ENCODE results near the gene NTRK3.

Gene NTRK3

DNA sequence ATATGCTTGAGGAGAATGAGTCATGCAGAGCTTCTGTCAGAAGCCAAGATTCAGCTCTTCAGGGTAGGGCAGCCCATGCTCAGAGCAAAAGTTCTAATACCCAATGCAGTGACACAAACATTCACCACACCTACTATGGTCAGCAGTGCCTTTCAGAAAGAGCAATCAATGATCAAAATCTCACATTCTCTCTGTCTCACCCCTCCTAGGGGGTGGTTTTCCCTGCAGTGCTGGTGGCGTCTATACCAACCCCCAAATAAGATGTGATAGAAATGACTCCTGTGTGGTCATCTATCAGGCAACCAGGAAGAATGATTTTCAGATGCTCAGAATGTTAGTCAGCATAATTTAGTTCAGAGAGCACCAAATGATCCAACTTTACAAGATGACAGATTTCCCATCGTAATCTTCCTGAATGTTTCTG lies 385.3 kb downstream of the NTRK3 start:
- TF ChIP-seq, protein P1, sequence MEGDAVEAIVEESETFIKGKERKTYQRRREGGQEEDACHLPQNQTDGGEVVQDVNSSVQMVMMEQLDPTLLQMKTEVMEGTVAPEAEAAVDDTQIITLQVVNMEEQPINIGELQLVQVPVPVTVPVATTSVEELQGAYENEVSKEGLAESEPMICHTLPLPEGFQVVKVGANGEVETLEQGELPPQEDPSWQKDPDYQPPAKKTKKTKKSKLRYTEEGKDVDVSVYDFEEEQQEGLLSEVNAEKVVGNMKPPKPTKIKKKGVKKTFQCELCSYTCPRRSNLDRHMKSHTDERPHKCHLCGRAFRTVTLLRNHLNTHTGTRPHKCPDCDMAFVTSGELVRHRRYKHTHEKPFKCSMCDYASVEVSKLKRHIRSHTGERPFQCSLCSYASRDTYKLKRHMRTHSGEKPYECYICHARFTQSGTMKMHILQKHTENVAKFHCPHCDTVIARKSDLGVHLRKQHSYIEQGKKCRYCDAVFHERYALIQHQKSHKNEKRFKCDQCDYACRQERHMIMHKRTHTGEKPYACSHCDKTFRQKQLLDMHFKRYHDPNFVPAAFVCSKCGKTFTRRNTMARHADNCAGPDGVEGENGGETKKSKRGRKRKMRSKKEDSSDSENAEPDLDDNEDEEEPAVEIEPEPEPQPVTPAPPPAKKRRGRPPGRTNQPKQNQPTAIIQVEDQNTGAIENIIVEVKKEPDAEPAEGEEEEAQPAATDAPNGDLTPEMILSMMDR (IDR thresholded peaks at IDR 0.05; ENCODE audit: insufficient read depth, low read depth, low read length, missing control alignments): no peak
- H3K4me3 ChIP-seq (ENCODE audit: low read length): no peak overlapping the region
- DNase-seq (ENCODE audit: low read depth): no peak

DNA sequence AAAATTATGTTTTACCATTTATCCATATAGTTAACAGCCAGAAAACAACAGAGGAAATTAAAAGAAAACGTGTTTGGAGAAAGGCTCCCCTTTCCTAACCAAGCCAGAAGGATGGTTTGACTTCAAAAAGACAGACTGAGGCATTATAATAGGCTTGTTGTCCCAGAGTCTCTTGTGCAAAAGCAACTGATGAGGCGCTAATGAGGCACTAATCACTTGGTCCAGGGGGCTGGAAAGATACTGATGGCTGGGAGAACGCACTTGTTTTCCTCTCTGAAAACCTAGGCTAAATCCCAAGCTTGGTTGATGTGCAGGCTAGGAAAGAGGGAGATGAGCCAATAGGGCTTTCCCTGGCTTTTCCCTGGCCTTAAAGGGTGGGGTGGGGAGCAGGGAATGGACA lies 389.6 kb downstream of the NTRK3 start:
- no peak for DNase-seq (ENCODE audit: low read depth)
- no peak overlapping the region for H3K4me3 ChIP-seq (ENCODE audit: low read length)
- TF ChIP-seq, protein P1 (IDR thresholded peaks at IDR 0.05; ENCODE audit: insufficient read depth, low read depth, low read length, missing control alignments): no peak

DNA sequence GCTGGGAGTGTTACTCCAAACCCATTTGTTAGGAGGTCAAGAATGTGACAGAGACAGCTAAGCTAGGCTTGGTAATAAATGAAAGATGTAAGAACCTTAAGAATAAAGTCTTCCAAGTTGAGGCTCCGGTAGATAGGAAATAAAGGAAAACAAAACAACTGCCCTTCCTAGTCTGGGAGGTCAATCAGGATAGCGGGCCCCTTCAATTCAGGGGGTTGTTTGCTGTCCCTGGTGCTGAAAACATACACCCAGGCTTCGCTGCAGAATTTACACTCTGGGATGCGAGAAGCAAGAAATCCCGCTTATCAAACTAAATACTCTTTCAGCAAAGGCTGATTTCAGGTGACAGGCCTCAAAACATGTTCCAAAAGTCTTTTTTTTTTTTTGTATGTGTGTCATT lies 393.4 kb downstream of the NTRK3 start:
- no peak overlapping the region for H3K4me3 ChIP-seq (ENCODE audit: low read length)
- DNase-seq (ENCODE audit: low read depth): no peak
- TF ChIP-seq, protein P1 (IDR thresholded peaks at IDR 0.05; ENCODE audit: insufficient read depth, low read depth, low read length, missing control alignments): no peak

DNA sequence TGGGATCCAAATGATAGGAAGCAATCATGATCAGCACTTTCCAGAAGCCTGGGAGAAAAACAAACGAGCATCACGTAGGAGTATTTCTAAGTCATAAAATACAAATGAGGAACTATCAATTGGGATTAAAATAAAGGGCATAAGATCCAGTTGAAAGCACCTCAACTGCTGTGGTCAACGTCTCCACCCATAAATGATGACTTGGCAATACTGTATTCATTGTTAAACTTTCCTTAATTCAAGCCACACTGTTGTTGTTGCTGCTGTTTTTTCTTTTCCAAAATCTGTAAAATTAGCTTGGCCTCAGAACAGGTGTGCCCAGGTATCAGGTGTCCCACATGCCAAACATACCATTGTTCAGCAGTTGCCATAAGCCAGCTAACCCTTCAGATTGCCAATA lies 395.8 kb downstream of the NTRK3 start:
- TF ChIP-seq, protein P1 (IDR thresholded peaks at IDR 0.05; ENCODE audit: insufficient read depth, low read depth, low read length, missing control alignments): no peak
- no peak overlapping the region for H3K4me3 ChIP-seq (ENCODE audit: low read length)
- DNase-seq (ENCODE audit: low read depth): no peak

DNA sequence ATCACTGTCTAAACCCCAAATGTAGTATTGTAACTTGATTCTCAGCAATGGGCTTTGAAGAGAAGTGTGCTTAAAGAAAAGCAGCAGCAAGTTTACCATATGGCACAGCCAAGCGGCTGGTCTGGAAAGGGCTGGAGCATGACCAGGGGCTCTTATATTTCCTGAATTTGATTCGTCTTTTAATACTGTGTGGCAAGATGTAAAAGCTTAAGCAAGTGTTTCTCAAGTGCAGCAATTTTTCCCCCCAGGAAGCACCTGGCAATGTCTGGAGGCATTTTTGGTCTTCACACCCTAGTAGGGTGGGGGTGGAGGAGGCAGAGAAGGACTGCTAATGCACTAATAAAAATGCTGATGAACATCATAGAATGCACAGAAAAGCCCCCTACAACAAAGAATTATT lies 397.9 kb downstream of the NTRK3 start:
- no peak overlapping the region for H3K4me3 ChIP-seq (ENCODE audit: low read length)
- DNase-seq (ENCODE audit: low read depth): no peak
- TF ChIP-seq, protein P1 (IDR thresholded peaks at IDR 0.05; ENCODE audit: insufficient read depth, low read depth, low read length, missing control alignments): no peak

DNA sequence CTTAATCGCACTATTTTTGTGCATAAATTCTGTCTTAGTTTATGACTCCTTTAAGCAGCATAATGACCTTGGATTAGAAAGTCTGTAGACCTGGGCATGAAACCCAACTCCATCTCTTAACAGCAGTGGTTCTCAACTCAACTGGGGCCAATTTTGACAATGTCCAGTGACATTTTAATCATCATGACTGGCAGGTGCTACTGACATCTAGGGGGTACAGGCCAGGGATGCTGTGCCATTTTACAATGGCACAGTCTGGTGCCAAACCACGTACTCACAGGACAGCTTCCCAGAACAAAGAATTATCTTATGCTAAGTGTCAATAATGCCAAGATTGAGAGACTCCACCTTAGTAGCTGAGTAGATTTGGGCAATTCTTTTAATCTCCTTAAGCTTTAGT lies 405.0 kb downstream of the NTRK3 start:
- H3K4me3 ChIP-seq (ENCODE audit: low read length): no peak overlapping the region
- no peak for DNase-seq (ENCODE audit: low read depth)
- TF ChIP-seq, protein P1 (IDR thresholded peaks at IDR 0.05; ENCODE audit: insufficient read depth, low read depth, low read length, missing control alignments): no peak

DNA sequence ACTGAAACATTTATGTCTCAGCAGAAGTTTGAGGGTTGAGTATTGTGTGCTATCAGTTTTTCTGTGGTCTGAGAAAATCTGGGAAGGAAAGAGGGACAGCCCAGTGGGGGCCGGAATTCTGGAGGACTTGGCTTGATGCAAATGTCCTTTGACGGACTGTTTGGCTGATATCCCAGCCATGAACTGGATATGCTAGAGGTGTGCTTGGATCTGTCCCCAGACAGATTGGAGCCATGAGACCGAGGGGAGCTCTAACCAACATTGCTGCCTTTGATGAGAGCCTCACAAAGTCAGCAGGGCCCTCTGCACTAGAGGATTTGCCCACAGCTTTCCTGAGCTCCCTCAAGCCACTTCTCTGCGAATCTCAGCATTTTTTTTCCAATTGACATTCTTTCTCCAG lies 405.6 kb downstream of the NTRK3 start:
- no peak for DNase-seq (ENCODE audit: low read depth)
- TF ChIP-seq, protein P1 (IDR thresholded peaks at IDR 0.05; ENCODE audit: insufficient read depth, low read depth, low read length, missing control alignments): no peak
- H3K4me3 ChIP-seq (ENCODE audit: low read length): no peak overlapping the region
